Right lobe of liver (tissue), 4 donors: ENCODE results near the gene ZBTB22.

Experiments
- POLR2A ChIP-seq: fragments of 450-650 bp; IDR thresholded peaks from one replicate; pipeline ENCODE4 v1.6.1; 2017; ENCODE audit warnings: antibody characterized with exemption, mild to moderate bottlenecking
- TF ChIP-seq, protein P1 (sequence below), 4 donors: fragments of 200-600 bp in 3 of 4; fragments of 450-650 bp in 1 of 4; IDR thresholded peaks; one replicate each; pipeline versions ENCODE4 v1.5.1 to v1.8.0; 2016 to 2022; ENCODE audit warnings: antibody characterized with exemption in 4 of 4, mild to moderate bottlenecking in 2 of 4
- donor health status: DM: no; HTN: no; CAD: no.
- donor health status: DM: no; HTN: no; CAD: no.
- donor health status: DM: no; HTN: yes; CAD: no.

DNA sequence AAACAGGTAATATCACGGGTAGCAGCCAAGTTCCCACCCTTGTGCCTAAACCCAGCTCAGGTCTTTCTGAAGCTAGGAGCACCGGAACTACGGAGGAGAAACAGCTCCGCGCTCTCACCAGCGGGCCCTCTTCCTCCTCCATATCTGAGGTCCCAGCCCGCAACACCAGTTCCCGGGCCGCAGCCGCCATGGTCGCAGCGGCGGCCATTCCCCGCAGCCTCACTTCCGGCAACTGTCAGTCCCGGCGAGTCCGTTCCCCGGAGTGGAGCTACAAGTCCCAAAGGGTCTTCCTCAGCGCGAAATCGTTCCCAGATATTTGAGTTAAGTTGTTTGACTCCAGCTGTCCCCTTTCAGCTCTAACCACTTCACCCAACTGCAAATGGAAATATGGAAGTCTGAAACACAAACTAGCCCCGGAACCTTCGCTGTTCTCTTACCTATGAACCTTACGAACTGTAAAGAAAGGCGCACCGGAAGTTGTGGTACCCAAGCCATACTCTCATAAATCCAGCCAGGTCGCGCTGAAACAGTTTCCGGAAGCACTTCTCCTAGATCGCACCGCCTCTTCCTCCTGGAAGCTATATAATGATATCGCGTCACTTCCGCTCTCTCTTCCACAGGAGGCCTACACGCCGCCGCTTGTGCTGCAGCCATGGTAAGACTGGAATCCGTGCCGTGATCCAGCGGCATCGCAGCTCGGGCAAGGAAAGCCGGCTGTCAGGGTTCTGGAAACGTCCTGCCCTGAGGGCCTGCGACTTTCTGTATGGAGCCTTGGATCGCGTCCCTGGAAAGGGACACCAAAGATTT lies 45.9 kb downstream of the ZBTB22 start, which contains the start of the genes RPS18 and VPS52:
- TF ChIP-seq, protein P1, sequence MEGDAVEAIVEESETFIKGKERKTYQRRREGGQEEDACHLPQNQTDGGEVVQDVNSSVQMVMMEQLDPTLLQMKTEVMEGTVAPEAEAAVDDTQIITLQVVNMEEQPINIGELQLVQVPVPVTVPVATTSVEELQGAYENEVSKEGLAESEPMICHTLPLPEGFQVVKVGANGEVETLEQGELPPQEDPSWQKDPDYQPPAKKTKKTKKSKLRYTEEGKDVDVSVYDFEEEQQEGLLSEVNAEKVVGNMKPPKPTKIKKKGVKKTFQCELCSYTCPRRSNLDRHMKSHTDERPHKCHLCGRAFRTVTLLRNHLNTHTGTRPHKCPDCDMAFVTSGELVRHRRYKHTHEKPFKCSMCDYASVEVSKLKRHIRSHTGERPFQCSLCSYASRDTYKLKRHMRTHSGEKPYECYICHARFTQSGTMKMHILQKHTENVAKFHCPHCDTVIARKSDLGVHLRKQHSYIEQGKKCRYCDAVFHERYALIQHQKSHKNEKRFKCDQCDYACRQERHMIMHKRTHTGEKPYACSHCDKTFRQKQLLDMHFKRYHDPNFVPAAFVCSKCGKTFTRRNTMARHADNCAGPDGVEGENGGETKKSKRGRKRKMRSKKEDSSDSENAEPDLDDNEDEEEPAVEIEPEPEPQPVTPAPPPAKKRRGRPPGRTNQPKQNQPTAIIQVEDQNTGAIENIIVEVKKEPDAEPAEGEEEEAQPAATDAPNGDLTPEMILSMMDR (IDR thresholded peaks at IDR 0.05), result no peak
- peak; percentile 93 for TF ChIP-seq POLR2A
